ENCODE results near the gene VPS35. TPM values are rescaled to one million over a fixed set of nuclear protein-coding genes. Genes with fewer than 3 reads are reported as not detected.
A peak's percentile ranks its signal among the peaks of the same experiment; 100 is the strongest.
"Not testable (repeated sequence)": the region's sequence is repeated elsewhere in the genome, so short reads cannot be mapped to it uniquely, and the experiment has no call there.

Gene VPS35
- total RNA-seq, 1 experiment from 2014 or later: 66.1 TPM

DNA sequence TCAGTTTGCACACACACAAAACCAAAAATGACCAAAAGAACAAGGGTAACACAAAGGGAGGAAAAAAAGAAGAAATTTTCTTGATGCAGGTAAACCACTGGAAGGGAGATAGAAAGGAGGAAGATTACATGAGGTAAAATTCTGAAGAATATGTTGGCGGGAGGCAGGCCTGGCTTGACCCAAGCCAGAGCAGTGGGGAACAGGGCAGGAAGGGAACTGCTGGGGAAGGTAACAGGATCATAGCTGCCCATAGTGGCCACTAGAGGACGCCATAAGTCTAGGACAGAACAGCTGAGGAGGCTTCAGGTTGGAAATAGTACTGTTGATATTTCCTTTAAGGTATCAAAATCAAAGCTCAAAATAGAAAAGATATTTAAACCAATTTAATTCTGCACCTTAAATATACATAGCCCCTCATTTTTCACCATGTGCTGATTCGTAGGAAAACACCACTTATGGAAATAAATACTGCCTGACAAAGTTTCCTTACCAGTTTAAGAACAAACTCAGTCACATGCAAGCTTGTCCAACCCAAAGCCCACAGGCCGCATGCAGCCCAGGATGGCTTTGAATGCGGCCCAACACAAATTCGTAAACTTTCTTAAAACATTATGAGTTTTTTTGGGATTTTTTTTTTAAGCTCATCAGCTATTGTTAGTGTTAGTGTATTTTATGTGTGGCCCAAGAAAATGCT, 15.5 kb downstream of the VPS35 start:
- peak; percentile 68 for DNase-seq (ENCODE audit: low read depth)

- no peak for DNase-seq (ENCODE audit: low read depth)
Measured at GRCh38 chr16:46662123-46662522, 26.9 kb downstream of the VPS35 start.

- DNase-seq (ENCODE audit: low read depth): no peak
Measured at GRCh38 chr16:46658925-46659324, 30.1 kb downstream of the VPS35 start.

GRCh38 chr16:46651305-46651704, 37.7 kb downstream of the VPS35 start:
- DNase-seq (ENCODE audit: low read depth): no peak

GRCh38 chr16:46650254-46650623, 38.7 kb downstream of the VPS35 start:
- DNase-seq (ENCODE audit: low read depth): no peak

- DNase-seq (ENCODE audit: low read depth): no peak
Measured at GRCh38 chr16:46649588-46650253, 39.3 kb downstream of the VPS35 start.

- DNase-seq (ENCODE audit: low read depth): no peak
Measured at GRCh38 chr16:46648656-46649055, 40.3 kb downstream of the VPS35 start.

GRCh38 chr16:46638947-46639925, 49.7 kb downstream of the VPS35 start:
- DNase-seq (ENCODE audit: low read depth): peak; percentile 55

DNA sequence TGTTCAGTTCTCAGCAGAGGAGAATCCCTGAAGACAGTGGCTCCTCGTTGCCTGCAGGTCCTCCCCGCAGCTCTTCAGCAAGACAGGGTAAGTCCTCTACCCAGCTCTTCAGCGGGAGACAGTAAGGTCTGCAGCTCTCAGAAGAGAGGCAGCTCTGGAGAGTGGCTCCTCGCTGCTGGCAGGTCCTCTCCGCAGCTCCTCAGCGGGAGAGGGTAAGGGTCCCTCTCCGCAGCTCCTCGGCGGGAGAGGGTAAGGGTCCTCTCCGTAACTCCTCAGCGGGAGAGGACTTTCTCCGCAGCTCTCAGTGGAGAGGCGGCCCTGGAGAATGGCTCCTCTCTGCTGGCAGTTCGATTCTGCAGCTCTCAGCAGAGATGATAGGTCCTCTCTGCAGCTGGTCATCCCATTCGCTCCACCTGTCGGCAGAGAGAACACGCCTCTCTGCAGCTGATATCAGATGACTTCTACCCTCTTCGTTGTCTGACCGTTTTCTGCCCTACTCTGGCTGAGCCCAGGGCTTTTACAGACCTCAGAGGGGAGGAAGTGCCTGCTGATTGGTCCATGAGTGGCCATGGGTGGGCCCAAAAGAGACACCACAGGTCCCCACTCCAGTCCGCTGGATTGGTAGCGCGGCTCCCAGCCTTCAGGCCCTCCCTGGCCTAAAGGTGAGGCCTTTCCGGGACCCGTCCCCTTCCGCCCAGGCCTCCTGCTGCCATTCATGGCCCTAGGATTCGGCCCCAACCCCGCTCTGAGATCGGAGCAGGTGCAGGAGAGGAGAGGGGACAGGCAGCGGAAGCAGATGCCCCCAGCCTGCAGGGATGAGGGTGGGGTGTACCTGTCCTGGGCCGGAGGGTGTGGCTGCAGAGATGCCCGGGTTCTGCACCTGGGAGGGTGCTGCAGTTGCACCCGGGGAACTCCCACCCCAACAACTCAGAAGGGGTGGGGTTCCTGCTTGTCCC, 55.9 kb downstream of the VPS35 start:
- DNase-seq (ENCODE audit: low read depth): no peak

DNA sequence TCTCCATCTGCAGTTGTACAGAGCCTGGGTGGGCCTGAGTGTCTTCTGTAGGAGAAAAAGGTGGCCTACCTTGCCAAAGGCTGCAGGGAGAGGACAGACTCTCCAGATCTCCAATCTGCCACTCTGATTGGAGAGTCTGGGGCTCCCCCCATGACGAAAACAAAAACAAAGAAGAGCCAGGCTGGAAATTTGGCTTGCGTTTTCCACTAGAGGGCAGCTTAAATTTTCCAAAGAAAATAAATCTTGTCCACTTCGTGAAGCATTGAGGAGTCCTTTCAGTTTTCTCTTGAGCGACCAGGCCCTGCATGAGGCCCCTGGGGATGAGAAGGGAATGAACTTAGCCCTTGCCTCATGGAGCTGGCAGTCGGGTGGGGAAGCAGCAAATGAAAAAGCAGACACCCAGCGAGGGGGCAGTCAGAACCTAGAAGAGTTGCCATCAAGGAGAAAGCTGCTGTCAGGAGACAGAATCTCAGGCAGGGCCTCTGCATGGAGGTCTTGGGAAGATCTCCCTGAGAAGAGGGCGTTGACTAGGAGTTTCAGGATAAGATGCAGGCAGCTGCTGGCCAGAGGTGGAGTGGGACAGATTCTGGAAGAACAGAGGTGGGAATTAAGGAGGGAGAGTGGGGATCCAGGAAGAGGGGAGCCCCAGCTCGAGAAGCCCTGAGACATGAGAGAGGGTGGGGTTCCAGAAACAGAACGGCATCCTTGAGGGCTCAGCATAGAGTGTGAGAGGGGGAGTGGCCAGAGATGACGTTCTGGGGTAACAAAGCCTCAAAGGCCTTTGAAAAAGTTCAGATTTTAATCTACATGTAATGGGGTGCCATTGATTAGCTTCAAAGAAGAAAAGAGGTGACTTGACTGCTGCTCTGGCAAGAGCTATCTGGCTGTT, 59.4 kb downstream of the VPS35 start:
- peak; percentile 72 for DNase-seq (ENCODE audit: low read depth)

- no peak for DNase-seq (ENCODE audit: low read depth)
Measured at GRCh38 chr16:46627746-46628145, 61.2 kb downstream of the VPS35 start.

DNA sequence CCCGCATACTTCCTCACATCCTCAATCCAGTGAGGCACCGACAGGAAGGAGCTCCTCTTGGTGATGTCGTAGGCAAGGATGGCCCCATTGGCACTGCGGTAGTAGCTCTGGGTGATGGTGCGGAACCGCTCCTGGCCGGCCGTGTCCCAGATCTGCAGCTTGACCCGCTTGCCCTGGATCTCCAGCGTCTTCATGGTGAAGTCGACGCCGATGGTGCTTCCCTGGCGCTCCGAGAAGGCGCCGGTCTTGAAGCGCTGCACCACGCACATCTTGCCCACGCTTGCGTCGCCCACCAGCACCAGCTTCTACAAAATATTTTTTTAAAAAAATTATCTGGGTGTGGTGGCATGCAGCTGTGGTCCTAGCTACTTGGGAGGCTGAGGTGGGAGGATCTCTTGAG, 62.3 kb downstream of the VPS35 start:
- not testable (repeated sequence) for DNase-seq (ENCODE audit: low read depth)

DNA sequence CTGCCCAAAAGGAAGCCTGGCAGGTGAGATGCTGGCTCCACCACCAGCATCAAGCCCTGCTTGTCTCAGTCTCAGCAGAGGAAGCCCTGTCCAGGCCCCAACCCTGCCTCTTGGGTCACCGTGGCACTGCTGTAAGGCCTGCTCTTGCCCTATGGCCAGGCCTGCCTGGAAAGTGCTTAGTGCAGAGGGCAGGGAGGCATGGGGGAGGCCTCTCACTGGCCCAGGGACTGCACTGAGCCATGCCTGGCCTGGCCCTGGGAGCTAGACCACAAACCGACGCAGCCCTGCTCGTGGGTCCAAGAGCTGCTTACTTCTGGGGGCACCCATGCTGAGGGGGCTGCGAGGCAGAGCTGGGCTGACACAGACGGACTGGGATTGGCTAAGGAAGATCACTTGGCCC, 64.1 kb downstream of the VPS35 start:
- DNase-seq (ENCODE audit: low read depth): not testable (repeated sequence)

- not testable (repeated sequence) for DNase-seq (ENCODE audit: low read depth)
Measured at GRCh38 chr16:46623707-46624106, 65.3 kb downstream of the VPS35 start.

GRCh38 chr16:46623246-46623645, 65.7 kb downstream of the VPS35 start:
- not testable (repeated sequence) for DNase-seq (ENCODE audit: low read depth)

- DNase-seq (ENCODE audit: low read depth): no peak
Measured at GRCh38 chr16:46621934-46622676, 66.9 kb downstream of the VPS35 start.

DNA sequence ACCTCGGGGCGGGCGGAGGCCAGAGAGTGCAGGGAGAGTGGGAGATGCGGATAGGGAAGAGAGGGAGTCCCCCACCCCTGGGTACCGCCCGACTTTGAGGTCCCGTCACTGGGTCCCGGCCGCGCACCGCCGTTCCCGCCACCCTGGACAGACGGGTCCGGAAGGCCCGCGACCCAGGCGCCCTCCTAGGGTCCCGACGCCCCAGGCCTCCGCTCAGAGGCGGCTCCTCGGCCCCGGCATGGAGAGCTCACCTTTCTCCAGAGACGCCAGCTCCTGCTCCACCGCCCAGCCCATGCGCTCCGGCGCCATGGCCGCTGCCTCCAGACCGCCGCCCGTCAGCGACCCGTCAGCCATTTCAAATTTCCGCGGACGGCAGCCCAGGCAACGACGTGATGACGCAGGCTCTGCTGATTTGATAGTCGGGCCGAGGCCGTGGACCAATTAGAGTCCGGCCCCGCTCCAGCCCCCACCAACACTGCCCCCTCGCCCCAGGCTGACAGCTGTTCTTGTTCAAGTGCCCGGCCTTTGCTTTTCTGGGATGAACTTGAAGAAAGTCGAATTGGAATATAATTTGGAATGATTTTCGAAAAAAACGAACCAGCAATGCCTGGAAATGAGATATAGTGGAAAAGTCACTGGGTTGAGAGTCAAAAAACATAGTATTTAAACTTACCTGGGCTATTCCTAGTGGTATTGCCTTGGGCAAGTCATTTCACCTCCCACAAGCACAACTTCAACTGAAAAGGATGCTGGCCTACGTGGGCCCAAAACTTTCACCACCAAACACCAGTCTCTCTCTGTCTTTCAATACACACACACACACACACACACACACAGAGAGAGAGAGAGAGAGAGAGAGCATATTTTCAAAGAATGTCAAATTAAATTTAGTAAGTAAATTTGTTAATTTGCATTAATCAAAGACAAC, 67.7 kb downstream of the VPS35 start, which contains the start of gene SHCBP1:
Gene SHCBP1, minus strand, starts transcription at position 374 of the 928 bp plus-strand sequence. Its CDS starts 20 bp downstream, at position 354.
- DNase-seq (ENCODE audit: low read depth): peak; percentile 81
